Retina (tissue), 1 donor: ENCODE results near the gene ACP1.

Experiments
- DNase-seq: peaks from one replicate; pipeline ENCODE4 v3.0.0-alpha.2; 2016

The ACP1 gene

GRCh38 chr2:282371-283263, 17.9 kb downstream of the ACP1 start:
- no peak for DNase-seq

- no peak for DNase-seq
Observed at GRCh38 chr2:283996-284794, 19.4 kb downstream of the ACP1 start.

- DNase-seq: no peak
Observed at GRCh38 chr2:284896-285492, 20.2 kb downstream of the ACP1 start.

- DNase-seq: peak; percentile 40
Observed at GRCh38 chr2:285531-285930, 20.8 kb downstream of the ACP1 start.

- no peak for DNase-seq
Observed at GRCh38 chr2:286035-286434, 21.3 kb downstream of the ACP1 start.

GRCh38 chr2:286774-287392, 22.1 kb downstream of the ACP1 start:
- peak; percentile 76 for DNase-seq

GRCh38 chr2:287471-287885, 22.7 kb downstream of the ACP1 start:
- DNase-seq: no peak

- peak; percentile 56 for DNase-seq
Observed at GRCh38 chr2:287911-288757, 23.4 kb downstream of the ACP1 start, which contains the start of gene ALKAL2. TSS of gene ALKAL2 (minus strand) at chr2:288091. CDS start at chr2:287835, 256 bp downstream.

GRCh38 chr2:288758-289361, 24.1 kb downstream of the ACP1 start:
- DNase-seq: no peak

- no peak for DNase-seq
Observed at GRCh38 chr2:289362-290089, 24.8 kb downstream of the ACP1 start.

- peak; percentile 82 for DNase-seq
Observed at GRCh38 chr2:290090-290722, 25.5 kb downstream of the ACP1 start.

- no peak for DNase-seq
Observed at GRCh38 chr2:295090-295489, 30.3 kb downstream of the ACP1 start.

GRCh38 chr2:296354-296753, 31.6 kb downstream of the ACP1 start:
- DNase-seq: no peak

GRCh38 chr2:305366-305765, 40.6 kb downstream of the ACP1 start:
- DNase-seq: no peak

GRCh38 chr2:309148-309953, 44.6 kb downstream of the ACP1 start:
- peak; percentile 68 for DNase-seq

GRCh38 chr2:309954-310510, 45.3 kb downstream of the ACP1 start:
- peak; percentile 61 for DNase-seq

GRCh38 chr2:310994-311393, 46.2 kb downstream of the ACP1 start:
- DNase-seq: no peak

- no peak for DNase-seq
Observed at GRCh38 chr2:313991-314390, 49.2 kb downstream of the ACP1 start.
